Right atrium auricular region (tissue), 2 donors: Measurements from ENCODE around the gene FH. TPM values are rescaled to one million over a fixed set of nuclear protein-coding genes. Genes with fewer than 3 reads are reported as not detected.

ENCODE experiments used
- DNase-seq: peaks from one replicate; pipeline ENCODE4 v3.0.0-alpha.2; 2019; ENCODE audit warnings: low spot score
- H3K27ac ChIP-seq, 2 donors: fragments of 200-600 bp; sonication (generic); 1 replicate in 1 of 2; 2 replicates in 1 of 2; pipeline ENCODE4 v1.5.1; 2016 to 2019
- H3K27me3 ChIP-seq, 2 donors: fragments of 200-600 bp; sonication (generic); one replicate each; pipeline versions ENCODE4 v1.5.1 to v1.6.0; 2017 to 2019
- H3K36me3 ChIP-seq: fragments of 200-600 bp; sonication (generic); one replicate; pipeline ENCODE4 v1.5.1; 2016
- H3K4me1 ChIP-seq, 2 donors: fragments of 200-600 bp; sonication (generic); one replicate each; pipeline versions ENCODE4 v1.5.1 to v1.6.0; 2017 to 2019
- H3K4me3 ChIP-seq, 2 donors: fragments of 200-600 bp; sonication (generic); 1 replicate in 1 of 2; 2 replicates in 1 of 2; pipeline ENCODE4 v1.5.1; 2017 to 2019; ENCODE audit warnings: mild to moderate bottlenecking in 1 of 2, moderate library complexity in 1 of 2
- H3K9me3 ChIP-seq, 2 donors: fragments of 200-600 bp; sonication (generic); one replicate each; pipeline ENCODE4 v1.5.1; 2019
- CTCF ChIP-seq, 2 donors: fragments of 200-600 bp; sonication (generic); IDR thresholded peaks; one replicate each; pipeline ENCODE4 v1.5.1; 2019; ENCODE audit warnings: antibody characterized with exemption in 2 of 2
- total RNA-seq, 2 donors: library from RNA; depleted of rRNA; stranded (reverse); fragments of >200 nt; gene quantifications; one replicate each; pipeline ENCODE4 v1.1.0, GENCODE V29; 2016

The FH gene
- total RNA-seq, 2 donors from 2014 or later, result 104 to 170 TPM

GRCh38 chr1:241532162-241532531 is 12.6 kb upstream of the FH start, which contains the start of gene KMO:
KMO (plus strand) TSS chr1:241532378; CDS start chr1:241532445, 67 bp downstream.
- DNase-seq, result no peak
- H3K27ac ChIP-seq, result peak within 1 kb of the TSS in 1 of 2 donors; percentile 14
- TF ChIP-seq CTCF (IDR thresholded peaks at IDR 0.05), result no peak
- no peaks in the 10 kb centered on the region for H3K9me3 ChIP-seq
- peak within 1 kb of the TSS; percentile 36 to 44 for H3K4me3 ChIP-seq
- no peaks in the 10 kb centered on the region for H3K27me3 ChIP-seq
- H3K36me3 ChIP-seq, result no peaks in the 10 kb centered on the region
- no peaks in the 10 kb centered on the region for H3K4me1 ChIP-seq

- Histone ChIP-seq H3K27ac (peak overlapping the region in 1 of 2 donors; percentile 14), H3K36me3 (no peaks in the 10 kb centered on the region), H3K4me3 (peak overlapping the region; percentile 36 to 44), H3K27me3 (no peaks in the 10 kb centered on the region), H3K4me1 (no peaks in the 10 kb centered on the region), H3K9me3 (no peaks in the 10 kb centered on the region)
- TF ChIP-seq CTCF (IDR thresholded peaks at IDR 0.05), result peak; percentile 49 to 71
- DNase-seq, result no peak
These were observed 11.9 kb upstream of the FH start for GRCh38 chr1:241531195-241532161.

GRCh38 chr1:241527146-241527545 is 7.6 kb upstream of the FH start:
- DNase-seq, result no peak
- TF ChIP-seq CTCF (IDR thresholded peaks at IDR 0.05), result no peak
- H3K27ac ChIP-seq, result no peak overlapping the region
- no peaks in the 10 kb centered on the region for H3K9me3 ChIP-seq
- no peaks in the 10 kb centered on the region for H3K36me3 ChIP-seq
- H3K4me3 ChIP-seq, result no peak overlapping the region
- H3K4me1 ChIP-seq, result no peaks in the 10 kb centered on the region
- H3K27me3 ChIP-seq, result no peaks in the 10 kb centered on the region

- no peak for TF ChIP-seq CTCF (IDR thresholded peaks at IDR 0.05)
These were observed 5.5 kb upstream of the FH start for GRCh38 chr1:241525026-241525425.

GRCh38 chr1:241521718-241522117 is 2.2 kb upstream of the FH start:
- H3K36me3 ChIP-seq, result no peaks in the 10 kb centered on the region
- DNase-seq, result no peak
- H3K9me3 ChIP-seq, result no peaks in the 10 kb centered on the region
- H3K27me3 ChIP-seq, result no peaks in the 10 kb centered on the region
- no peak overlapping the region for H3K27ac ChIP-seq
- H3K4me3 ChIP-seq, result no peak overlapping the region
- TF ChIP-seq CTCF (IDR thresholded peaks at IDR 0.05), result no peak
- peaks cover 0 to 22% of the 10 kb centered on the region in 2 donors for H3K4me1 ChIP-seq

More at GRCh38 chr1:241525026-241525425, 5.5 kb upstream of the FH start:
- peaks cover 0 to 3% of the 10 kb centered on the region in 2 donors for H3K4me1 ChIP-seq
- H3K36me3 ChIP-seq, result no peaks in the 10 kb centered on the region
- no peak overlapping the region for H3K27ac ChIP-seq
- no peaks in the 10 kb centered on the region for H3K27me3 ChIP-seq
- no peaks in the 10 kb centered on the region for H3K9me3 ChIP-seq
- DNase-seq, result no peak
- H3K4me3 ChIP-seq, result no peak overlapping the region
